Measurements from ENCODE around the gene UGT2A2.

Gene UGT2A2

GRCh38 chr4:69549651-69550050 is 89.8 kb downstream of the UGT2A2 start:
- H3K36me3 ChIP-seq (ENCODE audit: insufficient read depth, low read length): no peaks in the 10 kb centered on the region
- H3K4me1 ChIP-seq (ENCODE audit: insufficient read depth, low read length, poor library complexity, severe bottlenecking): no peaks in the 10 kb centered on the region
- H3F3A ChIP-seq (ENCODE audit: low read depth): no peaks in the 10 kb centered on the region
- no peak overlapping the region for H3K4me3 ChIP-seq (ENCODE audit: low read length, poor library complexity, severe bottlenecking)
- H3K79me2 ChIP-seq (ENCODE audit: insufficient read depth, low read length): no peaks in the 10 kb centered on the region
- H3K9me2 ChIP-seq (replicated peaks; ENCODE audit: low read depth, low read length): no peaks in the 10 kb centered on the region
- no peaks in the 10 kb centered on the region for H4K20me1 ChIP-seq (ENCODE audit: insufficient read depth, low read length, poor library complexity, severe bottlenecking)
- H3K27me3 ChIP-seq (ENCODE audit: insufficient read depth, low read length, poor library complexity, severe bottlenecking): no peaks in the 10 kb centered on the region
- H2AFZ ChIP-seq (ENCODE audit: low read length): no peak overlapping the region
- no peak overlapping the region for H3K4me2 ChIP-seq (ENCODE audit: low read depth, low read length, poor library complexity, severe bottlenecking)
- TF ChIP-seq CTCF (conservative IDR thresholded peaks at IDR 0.05; ENCODE audit: low read length) (no peak), EZH2phosphoT487 (IDR thresholded peaks at IDR 0.05; ENCODE audit: borderline replicate concordance) (no peak)
- H3K9me3 ChIP-seq (ENCODE audit: insufficient read depth, low read depth, low read length): no peaks in the 10 kb centered on the region
- H3K9ac ChIP-seq (ENCODE audit: low read depth, low read length, poor library complexity, severe bottlenecking): no peak overlapping the region

- no peak overlapping the region for H3K4me3 ChIP-seq (ENCODE audit: low read length, poor library complexity, severe bottlenecking)
- no peaks in the 10 kb centered on the region for H3K9me3 ChIP-seq (ENCODE audit: insufficient read depth, low read depth, low read length)
- no peaks in the 10 kb centered on the region for H3K9me2 ChIP-seq (replicated peaks; ENCODE audit: low read depth, low read length)
- no peaks in the 10 kb centered on the region for H4K20me1 ChIP-seq (ENCODE audit: insufficient read depth, low read length, poor library complexity, severe bottlenecking)
- H3F3A ChIP-seq (ENCODE audit: low read depth): no peaks in the 10 kb centered on the region
- H3K4me1 ChIP-seq (ENCODE audit: insufficient read depth, low read length, poor library complexity, severe bottlenecking): no peaks in the 10 kb centered on the region
- no peak overlapping the region for H3K9ac ChIP-seq (ENCODE audit: low read depth, low read length, poor library complexity, severe bottlenecking)
- H2AFZ ChIP-seq (ENCODE audit: low read length): no peak overlapping the region
- no peaks in the 10 kb centered on the region for H3K36me3 ChIP-seq (ENCODE audit: insufficient read depth, low read length)
- no peaks in the 10 kb centered on the region for H3K79me2 ChIP-seq (ENCODE audit: insufficient read depth, low read length)
- no peak overlapping the region for H3K4me2 ChIP-seq (ENCODE audit: low read depth, low read length, poor library complexity, severe bottlenecking)
- TF ChIP-seq EZH2phosphoT487 (IDR thresholded peaks at IDR 0.05; ENCODE audit: borderline replicate concordance) (no peak), CTCF (conservative IDR thresholded peaks at IDR 0.05; ENCODE audit: low read length) (no peak)
- no peaks in the 10 kb centered on the region for H3K27me3 ChIP-seq (ENCODE audit: insufficient read depth, low read length, poor library complexity, severe bottlenecking)
Measured at GRCh38 chr4:69546134-69546765, 93.2 kb downstream of the UGT2A2 start.

Data from Loucy (cell line).